ENCODE data around the gene MMP14.

Gene MMP14

DNA sequence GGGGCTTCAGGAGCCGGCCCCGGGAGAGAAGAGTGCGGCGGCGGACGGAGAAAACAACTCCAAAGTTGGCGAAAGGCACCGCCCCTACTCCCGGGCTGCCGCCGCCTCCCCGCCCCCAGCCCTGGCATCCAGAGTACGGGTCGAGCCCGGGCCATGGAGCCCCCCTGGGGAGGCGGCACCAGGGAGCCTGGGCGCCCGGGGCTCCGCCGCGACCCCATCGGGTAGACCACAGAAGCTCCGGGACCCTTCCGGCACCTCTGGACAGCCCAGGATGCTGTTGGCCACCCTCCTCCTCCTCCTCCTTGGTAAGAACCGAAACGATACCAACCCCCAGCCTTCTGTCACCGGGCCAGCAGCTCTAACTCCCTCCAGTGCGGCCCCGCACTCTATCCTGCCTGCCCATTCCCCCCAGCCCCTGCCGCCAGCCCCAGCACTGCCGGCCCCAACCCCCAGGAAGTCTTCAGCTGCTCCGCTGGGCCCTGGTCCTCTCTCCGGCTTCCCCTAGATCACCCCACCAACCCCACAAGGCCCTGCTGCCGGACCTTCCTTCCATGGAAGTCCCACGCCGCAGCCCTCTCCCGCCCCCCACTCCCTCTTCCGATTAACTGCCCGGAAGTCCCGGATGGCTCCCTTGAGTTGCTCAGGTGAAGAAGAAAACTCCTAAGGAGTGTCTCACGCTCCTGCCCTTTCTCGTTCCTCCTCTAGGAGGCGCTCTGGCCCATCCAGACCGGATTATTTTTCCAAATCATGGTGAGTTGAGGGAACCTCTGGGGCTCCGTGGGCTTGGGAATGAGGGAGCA is 35.8 kb downstream of the MMP14 start:
- Mint-ChIP-seq H3K4me1 (ENCODE audit: low read depth) (peaks cover 19% of the 10 kb centered on the region), H3K27me3 (no peaks in the 10 kb centered on the region), H3K4me3 (peak overlapping the region; percentile 85), H3K27ac (peak overlapping the region; percentile 87), H3K36me3 (ENCODE audit: low read depth) (peaks cover 51% of the 10 kb centered on the region), H3K9me3 (no peaks in the 10 kb centered on the region)
- intact Hi-C loops (cut with micrococcal nuclease) = loop anchor here (1.0 kb wide), 1 partner anchor 28 kb away; no protein-coding TSS in a partner anchor

DNA sequence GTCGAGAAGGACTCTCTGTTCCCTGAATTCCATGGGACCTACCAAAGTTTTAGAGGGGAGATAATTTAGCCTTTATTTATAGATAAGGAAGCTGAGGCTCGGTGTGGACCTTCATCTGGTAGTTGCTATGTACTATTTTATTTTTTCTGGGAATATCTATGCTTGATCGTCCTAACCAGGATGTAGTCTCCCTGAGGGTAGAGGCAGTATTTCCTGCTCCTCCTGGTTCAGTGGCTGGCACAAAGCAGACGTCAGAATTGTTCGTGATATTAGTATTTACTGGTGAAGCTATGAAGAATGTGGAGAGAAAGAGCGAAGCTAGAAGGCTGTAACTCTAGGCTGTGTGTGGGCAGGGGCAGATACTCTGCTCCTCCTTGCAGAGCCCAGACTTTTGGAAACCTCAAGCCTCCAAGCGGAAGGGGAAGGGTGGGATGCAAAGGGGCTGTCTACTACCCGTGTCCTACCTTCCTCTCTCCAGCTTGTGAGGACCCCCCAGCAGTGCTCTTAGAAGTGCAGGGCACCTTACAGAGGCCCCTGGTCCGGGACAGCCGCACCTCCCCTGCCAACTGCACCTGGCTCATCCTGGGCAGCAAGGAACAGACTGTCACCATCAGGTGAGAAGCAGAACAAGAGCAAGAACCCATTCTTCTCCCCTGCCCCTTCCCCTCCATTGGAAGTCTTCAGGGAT is 36.6 kb downstream of the MMP14 start:
- H3K4me1 Mint-ChIP-seq (ENCODE audit: low read depth) = peaks cover 19% of the 10 kb centered on the region
- no peaks in the 10 kb centered on the region for H3K9me3 Mint-ChIP-seq
- peak overlapping the region; percentile 85 for H3K4me3 Mint-ChIP-seq
- intact Hi-C loops (cut with micrococcal nuclease) = loop anchor here (1.0 kb wide), 1 partner anchor 27 kb away; no protein-coding TSS in a partner anchor
- H3K27me3 Mint-ChIP-seq = no peaks in the 10 kb centered on the region
- peak overlapping the region; percentile 87 for H3K27ac Mint-ChIP-seq
- H3K36me3 Mint-ChIP-seq (ENCODE audit: low read depth) = peaks cover 59% of the 10 kb centered on the region

GRCh38 chr14:22875003-22875747 is 38.8 kb downstream of the MMP14 start:
- H3K27ac Mint-ChIP-seq = no peak overlapping the region
- intact Hi-C loops (cut with micrococcal nuclease) = no loop called here
- H3K36me3 Mint-ChIP-seq (ENCODE audit: low read depth) = peaks cover 76% of the 10 kb centered on the region
- peaks cover 19% of the 10 kb centered on the region for H3K4me1 Mint-ChIP-seq (ENCODE audit: low read depth)
- no peaks in the 10 kb centered on the region for H3K27me3 Mint-ChIP-seq
- no peak overlapping the region for H3K4me3 Mint-ChIP-seq
- no peaks in the 10 kb centered on the region for H3K9me3 Mint-ChIP-seq

DNA sequence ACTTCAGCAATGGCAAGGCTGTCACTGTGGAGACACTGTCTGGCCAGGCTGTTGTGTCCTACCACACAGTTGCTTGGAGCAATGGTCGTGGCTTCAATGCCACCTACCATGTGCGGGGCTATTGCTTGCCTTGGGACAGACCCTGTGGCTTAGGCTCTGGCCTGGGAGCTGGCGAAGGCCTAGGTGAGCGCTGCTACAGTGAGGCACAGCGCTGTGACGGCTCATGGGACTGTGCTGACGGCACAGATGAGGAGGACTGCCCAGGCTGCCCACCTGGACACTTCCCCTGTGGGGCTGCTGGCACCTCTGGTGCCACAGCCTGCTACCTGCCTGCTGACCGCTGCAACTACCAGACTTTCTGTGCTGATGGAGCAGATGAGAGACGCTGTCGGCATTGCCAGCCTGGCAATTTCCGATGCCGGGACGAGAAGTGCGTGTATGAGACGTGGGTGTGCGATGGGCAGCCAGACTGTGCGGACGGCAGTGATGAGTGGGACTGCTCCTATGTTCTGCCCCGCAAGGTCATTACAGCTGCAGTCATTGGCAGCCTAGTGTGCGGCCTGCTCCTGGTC is 39.4 kb downstream of the MMP14 start:
- no peak overlapping the region for H3K4me3 Mint-ChIP-seq
- no peaks in the 10 kb centered on the region for H3K9me3 Mint-ChIP-seq
- H3K27ac Mint-ChIP-seq = no peak overlapping the region
- intact Hi-C loops (cut with micrococcal nuclease) = no loop called here
- H3K36me3 Mint-ChIP-seq (ENCODE audit: low read depth) = peaks cover 76% of the 10 kb centered on the region
- H3K4me1 Mint-ChIP-seq (ENCODE audit: low read depth) = peaks cover 19% of the 10 kb centered on the region
- no peaks in the 10 kb centered on the region for H3K27me3 Mint-ChIP-seq

- no peak overlapping the region for H3K27ac Mint-ChIP-seq
- H3K36me3 Mint-ChIP-seq (ENCODE audit: low read depth) = peaks cover 76% of the 10 kb centered on the region
Observed at GRCh38 chr14:22877000-22877501, 40.7 kb downstream of the MMP14 start.

GRCh38 chr14:22878271-22879246 is 42.2 kb downstream of the MMP14 start:
- Mint-ChIP-seq H3K27ac (no peak overlapping the region), H3K9me3 (no peaks in the 10 kb centered on the region), H3K36me3 (ENCODE audit: low read depth) (peaks cover 62% of the 10 kb centered on the region), H3K4me3 (no peak overlapping the region), H3K27me3 (peaks cover 13% of the 10 kb centered on the region), H3K4me1 (ENCODE audit: low read depth) (peaks cover 26% of the 10 kb centered on the region)
- intact Hi-C loops (cut with micrococcal nuclease) = no loop called here

More at GRCh38 chr14:22877000-22877501, 40.7 kb downstream of the MMP14 start:
- peaks cover 24% of the 10 kb centered on the region for H3K4me1 Mint-ChIP-seq (ENCODE audit: low read depth)
- H3K9me3 Mint-ChIP-seq = no peaks in the 10 kb centered on the region
- H3K27me3 Mint-ChIP-seq = peaks cover 4% of the 10 kb centered on the region
- no peak overlapping the region for H3K4me3 Mint-ChIP-seq
- intact Hi-C loops (cut with micrococcal nuclease) = no loop called here

GRCh38 chr14:22882064-22882463 is 45.7 kb downstream of the MMP14 start:
- H3K27me3 Mint-ChIP-seq = peaks cover 28% of the 10 kb centered on the region
- no peak overlapping the region for H3K4me3 Mint-ChIP-seq
- H3K4me1 Mint-ChIP-seq (ENCODE audit: low read depth) = peaks cover 49% of the 10 kb centered on the region
- intact Hi-C loops (cut with micrococcal nuclease) = no loop called here
- H3K27ac Mint-ChIP-seq = peak overlapping the region; percentile 23
- H3K36me3 Mint-ChIP-seq (ENCODE audit: low read depth) = peaks cover 27% of the 10 kb centered on the region
- H3K9me3 Mint-ChIP-seq = no peaks in the 10 kb centered on the region

DNA sequence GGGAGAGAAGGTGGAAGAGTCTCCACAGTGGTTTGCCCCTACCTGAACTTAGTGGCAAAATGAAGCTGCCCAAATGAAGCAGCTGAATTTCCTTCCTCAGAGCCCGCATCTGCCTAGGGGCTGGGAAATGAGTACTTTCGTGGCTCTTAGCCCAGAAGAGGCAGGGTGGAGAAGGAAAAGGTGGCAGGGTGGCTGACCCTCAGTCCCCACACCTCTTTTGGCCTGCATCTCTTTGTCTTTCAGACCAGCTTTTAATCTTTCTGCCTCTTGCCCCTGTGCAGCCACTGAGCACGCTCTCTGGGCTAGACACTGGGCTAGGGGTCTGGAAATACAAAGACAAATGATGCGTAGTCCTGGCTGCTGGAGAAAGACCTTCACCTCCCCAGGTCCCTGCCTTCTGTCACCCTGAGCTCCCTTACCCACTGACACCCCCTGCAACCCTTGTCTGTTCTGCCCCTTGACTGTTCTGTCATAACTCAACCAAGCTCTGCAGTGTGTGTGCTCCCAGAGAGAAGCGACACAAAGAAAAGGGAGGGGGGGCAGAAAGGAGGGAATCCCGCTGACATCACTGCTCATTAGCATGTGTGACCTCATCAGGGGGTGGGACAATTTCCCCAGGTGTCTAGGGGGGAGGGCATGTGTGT is 46.3 kb downstream of the MMP14 start:
- Mint-ChIP-seq H3K27me3 (peaks cover 30% of the 10 kb centered on the region), H3K36me3 (ENCODE audit: low read depth) (peaks cover 21% of the 10 kb centered on the region), H3K9me3 (no peaks in the 10 kb centered on the region), H3K4me1 (ENCODE audit: low read depth) (peaks cover 52% of the 10 kb centered on the region), H3K4me3 (no peak overlapping the region), H3K27ac (peak overlapping the region; percentile 71)
- intact Hi-C loops (cut with micrococcal nuclease) = no loop called here

DNA sequence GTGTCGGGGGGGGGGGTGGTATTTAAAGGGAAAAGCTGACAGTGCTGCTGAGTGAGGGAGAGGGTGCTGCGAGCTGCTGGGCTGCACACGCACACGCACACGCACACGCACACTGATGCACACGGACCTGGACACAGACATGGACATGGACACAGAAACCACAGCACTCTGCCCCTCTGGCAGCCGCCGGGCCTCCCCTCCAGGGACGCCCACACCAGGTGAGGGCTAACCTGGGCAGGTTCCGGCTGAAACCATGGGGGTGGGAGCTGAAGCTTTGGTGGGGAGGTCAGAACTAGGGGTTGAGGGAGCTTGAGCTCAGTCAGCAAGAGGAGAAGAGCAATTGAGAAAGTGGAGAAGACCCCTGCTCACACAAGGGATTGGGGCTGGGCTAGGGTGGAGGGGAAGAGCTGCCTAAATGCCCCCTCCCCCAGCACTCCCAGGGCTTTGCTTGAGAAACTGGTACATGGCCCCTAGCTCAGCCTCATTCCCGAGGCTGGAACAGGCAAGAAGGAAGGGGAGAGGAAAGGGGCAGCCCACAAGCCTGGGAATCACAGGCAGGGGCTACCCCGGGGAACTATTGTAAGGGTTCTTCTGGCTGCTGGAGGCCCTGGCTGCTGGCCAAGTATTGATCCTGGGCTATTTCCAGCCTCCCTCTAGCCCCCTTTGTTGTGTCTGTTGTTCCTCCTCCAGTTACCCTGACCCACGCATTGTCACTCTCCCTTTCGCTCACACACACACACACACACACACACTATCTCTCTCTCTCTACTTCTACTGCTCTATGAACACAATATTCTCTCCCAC is 47.0 kb downstream of the MMP14 start, which contains the start of gene REM2:
REM2 (plus strand) TSS at position 50 of the 804 bp plus-strand sequence; CDS start at position 116, 66 bp downstream.
- H3K4me3 Mint-ChIP-seq = peak within 1 kb of the TSS; percentile 39
- H3K27me3 Mint-ChIP-seq = peaks cover 32% of the 10 kb centered on the region
- peak within 1 kb of the TSS; percentile 71 for H3K27ac Mint-ChIP-seq
- peaks cover 52% of the 10 kb centered on the region for H3K4me1 Mint-ChIP-seq (ENCODE audit: low read depth)
- intact Hi-C loops (cut with micrococcal nuclease) = no loop called here
- peaks cover 14% of the 10 kb centered on the region for H3K36me3 Mint-ChIP-seq (ENCODE audit: low read depth)
- no peaks in the 10 kb centered on the region for H3K9me3 Mint-ChIP-seq

DNA sequence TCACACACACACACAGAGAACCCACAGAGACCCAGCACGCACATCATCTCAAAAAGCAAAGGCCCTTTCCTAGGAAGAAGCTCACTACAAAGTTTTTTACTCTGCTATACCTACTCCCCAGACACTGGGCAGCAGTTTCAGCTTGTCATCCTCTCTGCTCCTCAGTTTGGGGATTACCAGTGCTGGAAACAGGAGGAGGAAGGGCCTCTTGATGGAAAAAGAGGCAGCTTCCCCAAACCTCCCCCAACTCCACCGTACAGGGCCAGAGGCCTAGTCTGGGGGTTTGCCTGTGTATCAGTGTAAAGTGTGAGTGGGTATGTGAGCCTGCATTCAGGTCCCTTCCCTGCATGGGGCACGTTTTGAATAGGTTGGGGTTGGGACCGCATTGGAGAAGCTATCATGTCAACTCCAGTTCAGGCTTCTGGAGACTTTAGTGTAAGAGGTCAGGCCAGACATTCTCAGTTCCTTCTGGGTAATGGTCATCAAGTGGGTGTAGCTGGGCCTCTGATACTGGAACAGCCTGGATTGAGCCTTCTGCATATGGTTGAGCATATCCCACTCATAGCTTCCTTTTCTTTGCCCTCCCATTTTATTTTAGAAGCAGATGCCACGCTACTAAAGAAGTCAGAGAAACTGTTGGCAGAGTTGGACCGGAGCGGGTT is 47.8 kb downstream of the MMP14 start:
- H3K27ac Mint-ChIP-seq = peak overlapping the region; percentile 71
- H3K4me3 Mint-ChIP-seq = no peak overlapping the region
- intact Hi-C loops (cut with micrococcal nuclease) = no loop called here
- peaks cover 5% of the 10 kb centered on the region for H3K36me3 Mint-ChIP-seq (ENCODE audit: low read depth)
- peaks cover 32% of the 10 kb centered on the region for H3K27me3 Mint-ChIP-seq
- no peaks in the 10 kb centered on the region for H3K9me3 Mint-ChIP-seq
- H3K4me1 Mint-ChIP-seq (ENCODE audit: low read depth) = peaks cover 52% of the 10 kb centered on the region

DNA sequence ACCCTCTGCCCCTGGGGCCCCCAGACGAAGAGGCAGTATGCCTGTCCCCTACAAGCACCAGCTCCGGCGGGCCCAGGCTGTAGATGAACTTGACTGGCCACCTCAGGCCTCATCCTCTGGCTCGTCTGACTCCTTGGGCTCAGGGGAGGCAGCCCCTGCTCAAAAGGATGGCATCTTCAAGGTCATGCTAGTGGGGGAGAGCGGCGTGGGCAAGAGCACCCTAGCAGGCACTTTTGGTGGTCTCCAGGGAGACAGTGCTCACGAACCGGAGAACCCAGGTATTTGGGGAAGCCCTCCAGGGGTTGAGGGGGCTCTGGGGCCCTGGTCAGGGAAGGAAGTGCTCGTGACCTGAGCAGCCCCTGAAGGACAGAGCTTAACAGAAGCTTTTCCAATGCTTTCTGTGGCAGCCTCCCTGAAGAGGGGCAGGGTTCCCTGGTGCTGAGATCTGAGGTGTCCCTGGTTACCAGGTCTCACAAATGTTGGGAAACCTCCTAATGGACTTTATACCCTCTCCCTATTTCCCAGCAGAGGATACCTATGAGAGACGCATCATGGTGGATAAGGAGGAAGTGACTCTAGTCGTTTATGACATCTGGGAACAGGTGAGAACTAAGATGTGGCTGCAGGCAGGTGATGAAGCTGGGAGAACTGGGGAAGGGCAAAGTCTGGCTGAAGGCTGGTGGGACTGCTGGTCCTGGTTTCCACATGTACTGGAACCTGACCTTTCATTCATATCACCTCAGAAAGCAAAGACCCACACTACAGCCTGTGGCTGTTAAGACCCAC is 48.5 kb downstream of the MMP14 start:
- Mint-ChIP-seq H3K27ac (peak overlapping the region; percentile 71), H3K9me3 (no peaks in the 10 kb centered on the region), H3K4me1 (ENCODE audit: low read depth) (peaks cover 52% of the 10 kb centered on the region), H3K36me3 (ENCODE audit: low read depth) (no peaks in the 10 kb centered on the region), H3K4me3 (no peak overlapping the region), H3K27me3 (peaks cover 32% of the 10 kb centered on the region)
- intact Hi-C loops (cut with micrococcal nuclease) = no loop called here

Data from dendritic cell treated with granulocyte-macrophage colony-stimulating factor and Interleukin-4, amounts not matched to agents 40 ng/mL and 50 ng/mL, for 4 days (primary cell).